Measurements from ENCODE around the gene UNC5C. TPM values are rescaled to one million over a fixed set of nuclear protein-coding genes. Genes with fewer than 3 reads are reported as not detected.

Gene UNC5C
- total RNA-seq, 1 donor from 2014 or later: 76.7 TPM

DNA sequence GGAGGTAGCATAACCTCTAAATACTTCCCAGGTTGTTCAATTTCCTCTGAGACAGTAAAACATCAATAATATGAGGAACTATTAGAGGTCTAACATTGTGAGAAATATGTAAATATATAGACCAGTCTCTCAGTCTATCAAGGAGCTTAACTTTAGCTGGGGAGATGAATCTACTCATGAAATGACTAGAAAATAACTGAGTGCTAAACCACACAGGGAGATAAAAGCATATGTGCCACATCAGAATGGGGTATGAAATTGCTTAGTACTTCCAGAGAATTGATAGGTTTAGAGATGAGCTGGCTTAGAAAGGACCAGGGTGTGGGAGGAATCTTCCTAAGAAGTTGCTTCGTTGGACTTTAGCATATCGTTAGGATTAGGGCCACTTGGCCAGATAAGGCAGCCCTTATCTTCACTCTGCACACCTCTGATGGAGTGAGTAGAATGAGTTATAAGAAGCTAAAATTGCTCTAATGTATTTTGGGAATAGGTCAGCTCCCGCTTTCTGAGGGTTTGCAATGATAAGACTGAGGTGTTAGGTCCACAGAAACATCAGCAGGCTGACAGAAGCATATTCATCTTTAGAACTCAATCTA, 299.2 kb downstream of the UNC5C start:
- no peaks in the 10 kb centered on the region for H3K9me3 Mint-ChIP-seq
- no peak overlapping the region for H3K27ac Mint-ChIP-seq
- H3K36me3 Mint-ChIP-seq: peaks cover 12% of the 10 kb centered on the region
- H3K4me3 Mint-ChIP-seq: no peak overlapping the region
- H3K4me1 Mint-ChIP-seq: peaks cover 41% of the 10 kb centered on the region
- DNase-seq (ENCODE audit: low spot score in 2 of 2, unreplicated experiment in 2 of 2): no peak
- H3K27me3 Mint-ChIP-seq (ENCODE audit: low read depth): no peaks in the 10 kb centered on the region
- TF ChIP-seq, protein P1, sequence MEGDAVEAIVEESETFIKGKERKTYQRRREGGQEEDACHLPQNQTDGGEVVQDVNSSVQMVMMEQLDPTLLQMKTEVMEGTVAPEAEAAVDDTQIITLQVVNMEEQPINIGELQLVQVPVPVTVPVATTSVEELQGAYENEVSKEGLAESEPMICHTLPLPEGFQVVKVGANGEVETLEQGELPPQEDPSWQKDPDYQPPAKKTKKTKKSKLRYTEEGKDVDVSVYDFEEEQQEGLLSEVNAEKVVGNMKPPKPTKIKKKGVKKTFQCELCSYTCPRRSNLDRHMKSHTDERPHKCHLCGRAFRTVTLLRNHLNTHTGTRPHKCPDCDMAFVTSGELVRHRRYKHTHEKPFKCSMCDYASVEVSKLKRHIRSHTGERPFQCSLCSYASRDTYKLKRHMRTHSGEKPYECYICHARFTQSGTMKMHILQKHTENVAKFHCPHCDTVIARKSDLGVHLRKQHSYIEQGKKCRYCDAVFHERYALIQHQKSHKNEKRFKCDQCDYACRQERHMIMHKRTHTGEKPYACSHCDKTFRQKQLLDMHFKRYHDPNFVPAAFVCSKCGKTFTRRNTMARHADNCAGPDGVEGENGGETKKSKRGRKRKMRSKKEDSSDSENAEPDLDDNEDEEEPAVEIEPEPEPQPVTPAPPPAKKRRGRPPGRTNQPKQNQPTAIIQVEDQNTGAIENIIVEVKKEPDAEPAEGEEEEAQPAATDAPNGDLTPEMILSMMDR (IDR thresholded peaks at IDR 0.05; ENCODE audit: unreplicated experiment): no peak

DNA sequence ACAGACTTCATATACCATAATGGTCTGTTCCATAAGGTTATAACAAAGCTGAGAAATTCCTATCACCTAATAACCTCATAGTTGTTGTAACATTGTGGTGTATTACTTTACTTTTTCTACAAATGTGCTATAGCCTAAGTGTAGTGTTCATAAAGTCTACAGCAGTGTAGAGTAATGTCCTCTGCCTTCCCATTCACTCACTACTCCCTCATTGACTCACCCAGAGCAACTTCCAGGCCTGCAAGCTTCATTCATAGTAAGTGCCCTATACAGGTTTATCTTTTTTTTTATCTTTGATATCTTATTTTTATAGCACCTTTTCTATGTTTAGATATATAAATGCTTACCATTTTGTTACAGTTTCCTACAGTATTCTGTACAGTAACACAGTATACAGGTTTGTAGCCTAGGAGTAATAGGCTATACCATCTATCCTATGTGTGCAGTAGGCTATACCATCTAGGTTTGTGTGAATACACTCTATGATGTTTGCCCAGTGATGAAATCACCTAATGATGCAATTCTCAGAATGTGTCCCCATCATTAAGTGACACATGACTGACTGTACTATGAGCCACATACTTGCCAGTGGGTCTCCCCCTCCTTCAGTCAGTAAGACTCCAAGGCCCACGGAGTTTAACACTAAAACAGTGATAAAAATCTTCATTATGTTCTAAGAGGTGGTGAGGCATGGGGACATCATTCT, 299.9 kb downstream of the UNC5C start:
- Mint-ChIP-seq H3K27ac (no peak overlapping the region), H3K4me1 (peaks cover 41% of the 10 kb centered on the region), H3K4me3 (no peak overlapping the region), H3K9me3 (no peaks in the 10 kb centered on the region), H3K36me3 (peaks cover 19% of the 10 kb centered on the region), H3K27me3 (ENCODE audit: low read depth) (no peaks in the 10 kb centered on the region)
- no peak for DNase-seq (ENCODE audit: low spot score in 2 of 2, unreplicated experiment in 2 of 2)
- TF ChIP-seq, protein P1 (IDR thresholded peaks at IDR 0.05; ENCODE audit: unreplicated experiment): no peak

DNA sequence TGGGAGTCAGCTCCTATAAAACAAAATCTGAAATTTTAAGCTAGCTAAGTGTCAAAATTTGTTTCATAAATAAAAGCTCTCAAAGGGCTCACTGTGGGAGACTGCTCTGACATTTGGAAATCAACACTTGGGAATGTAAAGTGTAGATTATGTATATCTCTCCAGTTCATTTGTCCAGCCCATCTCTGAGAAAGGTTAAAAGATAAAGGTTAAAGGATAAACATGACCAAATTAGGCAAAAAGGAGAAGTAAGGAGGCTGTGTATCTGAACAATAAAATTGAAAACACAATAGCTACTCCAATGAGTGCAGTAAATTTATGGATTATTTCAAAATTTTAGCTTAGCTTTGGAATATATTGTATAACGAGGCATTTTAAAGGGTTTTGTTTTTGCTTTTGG, 304.9 kb downstream of the UNC5C start:
- no peak overlapping the region for H3K4me3 Mint-ChIP-seq
- peaks cover 43% of the 10 kb centered on the region for H3K36me3 Mint-ChIP-seq
- peaks cover 8% of the 10 kb centered on the region for H3K9me3 Mint-ChIP-seq
- no peak overlapping the region for H3K27ac Mint-ChIP-seq
- TF ChIP-seq, protein P1 (IDR thresholded peaks at IDR 0.05; ENCODE audit: unreplicated experiment): no peak
- no peaks in the 10 kb centered on the region for H3K27me3 Mint-ChIP-seq (ENCODE audit: low read depth)
- DNase-seq (ENCODE audit: low spot score in 2 of 2, unreplicated experiment in 2 of 2): no peak
- peaks cover 15% of the 10 kb centered on the region for H3K4me1 Mint-ChIP-seq

DNA sequence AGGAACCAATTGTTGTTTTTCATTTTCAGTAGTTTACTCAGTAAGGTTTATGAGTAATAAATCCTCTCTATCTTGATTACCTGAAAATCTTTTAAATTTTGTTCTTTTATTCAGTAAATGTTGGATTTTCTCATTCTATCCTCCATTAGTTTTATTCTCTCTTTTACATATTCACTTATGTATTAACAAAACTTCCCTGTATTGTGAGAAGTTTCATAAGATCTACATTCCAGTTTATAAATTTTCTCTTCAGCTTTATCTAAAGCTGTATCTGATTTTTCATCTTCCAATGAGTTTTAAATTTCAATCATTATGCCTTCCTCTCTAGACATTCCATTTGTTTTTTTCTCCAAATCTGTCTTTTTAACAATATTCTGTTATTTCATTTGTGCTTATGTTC, 310.2 kb downstream of the UNC5C start:
- Mint-ChIP-seq H3K27ac (no peak overlapping the region), H3K4me1 (no peaks in the 10 kb centered on the region), H3K4me3 (no peak overlapping the region), H3K27me3 (ENCODE audit: low read depth) (no peaks in the 10 kb centered on the region), H3K36me3 (peaks cover 51% of the 10 kb centered on the region), H3K9me3 (peaks cover 17% of the 10 kb centered on the region)
- DNase-seq (ENCODE audit: low spot score in 2 of 2, unreplicated experiment in 2 of 2): no peak
- TF ChIP-seq, protein P1 (IDR thresholded peaks at IDR 0.05; ENCODE audit: unreplicated experiment): no peak

DNA sequence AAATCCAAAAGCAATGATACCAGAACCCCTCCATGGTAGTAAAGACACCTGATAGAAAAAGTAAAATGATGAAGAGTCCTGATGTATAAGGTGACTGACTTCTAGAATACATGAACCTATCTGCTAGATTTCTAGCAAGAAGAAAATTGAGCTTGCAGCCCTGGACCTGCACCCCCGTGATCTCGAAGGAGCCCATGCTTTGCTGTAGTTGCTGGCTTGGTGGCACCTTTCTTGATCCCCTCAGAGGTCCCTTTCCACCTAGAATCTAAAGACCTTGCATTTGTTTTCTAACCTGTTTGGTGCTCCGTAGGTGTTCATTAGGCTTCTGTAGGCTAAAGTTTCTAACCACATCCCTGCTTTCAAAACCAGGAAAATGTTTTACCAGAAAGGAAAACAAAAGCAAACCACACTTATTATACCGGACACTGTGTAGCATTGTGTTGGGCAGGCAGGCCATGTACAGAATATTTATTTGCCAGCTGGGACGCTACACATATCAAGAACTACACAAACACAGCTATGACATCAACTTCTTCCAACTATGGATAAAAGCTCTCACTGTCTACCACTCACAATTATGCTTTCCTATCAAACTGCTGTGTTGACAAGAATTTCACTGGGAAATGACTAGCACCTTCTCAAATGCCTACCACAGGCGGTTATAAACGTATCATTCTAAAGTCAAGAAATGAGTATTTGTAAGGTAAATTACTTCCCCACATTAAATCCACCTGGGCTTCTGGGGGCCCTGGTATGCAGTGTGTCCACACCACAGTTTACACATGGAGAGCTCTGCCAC, 316.2 kb downstream of the UNC5C start:
- H3K4me1 Mint-ChIP-seq: no peaks in the 10 kb centered on the region
- TF ChIP-seq, protein P1 (IDR thresholded peaks at IDR 0.05; ENCODE audit: unreplicated experiment): no peak
- no peak overlapping the region for H3K4me3 Mint-ChIP-seq
- H3K27me3 Mint-ChIP-seq (ENCODE audit: low read depth): no peaks in the 10 kb centered on the region
- DNase-seq (ENCODE audit: low spot score in 2 of 2, unreplicated experiment in 2 of 2): no peak
- H3K27ac Mint-ChIP-seq: no peak overlapping the region
- H3K36me3 Mint-ChIP-seq: peaks cover 28% of the 10 kb centered on the region
- H3K9me3 Mint-ChIP-seq: no peaks in the 10 kb centered on the region
